H9 (cell line): ENCODE measurements around the gene BEX5. TPM values are rescaled to one million over a fixed set of nuclear protein-coding genes. Genes with fewer than 3 reads are reported as not detected.

ENCODE experiments used
- DNase-seq: peaks from one replicate; pipeline ENCODE4 v3.0.0-alpha.2; 2017
- H2AFZ ChIP-seq: one replicate; pipeline ENCODE4 v1.6.1; 2013; ENCODE audit warnings: mild to moderate bottlenecking, low read length, control low read depth, moderate library complexity
- H2AK5ac ChIP-seq: 2 replicates; pipeline ENCODE4 v1.6.1; 2013; ENCODE audit warnings: low read length, control low read depth, mixed read lengths; ENCODE audit not compliant: insufficient read length
- H2BK120ac ChIP-seq: one replicate; pipeline ENCODE4 v1.6.1; 2013; ENCODE audit warnings: low read depth, mild to moderate bottlenecking, low read length, control low read depth, inconsistent platforms; ENCODE audit not compliant: poor library complexity, severe bottlenecking
- H2BK12ac ChIP-seq: 2 replicates; pipeline ENCODE4 v1.6.1; 2013; ENCODE audit warnings: low read length, control low read depth, mixed read lengths, low read depth; ENCODE audit not compliant: insufficient read length
- H2BK15ac ChIP-seq: 2 replicates; pipeline ENCODE4 v1.6.1; 2013; ENCODE audit warnings: low read depth, low read length, control low read depth
- H2BK20ac ChIP-seq: one replicate; pipeline ENCODE4 v1.6.1; 2013; ENCODE audit warnings: low read depth, mild to moderate bottlenecking, low read length, control low read depth, inconsistent platforms; ENCODE audit not compliant: poor library complexity, severe bottlenecking
- H2BK5ac ChIP-seq: 2 replicates; pipeline ENCODE4 v1.6.1; 2013; ENCODE audit warnings: low read length, control low read depth, mixed read lengths; ENCODE audit not compliant: insufficient read length
- H3K14ac ChIP-seq: 2 replicates; pipeline ENCODE4 v1.6.1; 2013; ENCODE audit warnings: low read length, control low read depth; ENCODE audit not compliant: insufficient read depth
- H3K18ac ChIP-seq: 2 replicates; pipeline ENCODE4 v1.6.1; 2013; ENCODE audit warnings: low read depth, mild to moderate bottlenecking, mixed read lengths, low read length, control low read depth; ENCODE audit not compliant: insufficient read length
- H3K23ac ChIP-seq: 2 replicates; pipeline ENCODE4 v1.6.1; 2013; ENCODE audit warnings: low read length, control low read depth, mixed read lengths, low read depth; ENCODE audit not compliant: insufficient read length
- H3K23me2 ChIP-seq: 2 replicates; pipeline ENCODE4 v1.6.1; 2013; ENCODE audit warnings: low read depth, mild to moderate bottlenecking, mixed read lengths, low read length, control low read depth; ENCODE audit not compliant: insufficient read length, poor library complexity, severe bottlenecking
- H3K27ac ChIP-seq: 2 replicates; pipeline ENCODE4 v1.5.1; 2013; ENCODE audit warnings: low read length, control low read depth, mixed read lengths, low read depth; ENCODE audit not compliant: insufficient read length
- H3K27me3 ChIP-seq: 2 replicates; pipeline ENCODE4 v1.6.1; 2013; ENCODE audit warnings: low read length, control low read depth, inconsistent platforms; ENCODE audit not compliant: insufficient read depth
- H3K4ac ChIP-seq: 2 replicates; pipeline ENCODE4 v1.6.1; 2013; ENCODE audit warnings: low read depth, mild to moderate bottlenecking, control low read depth, inconsistent platforms, low read length, moderate library complexity
- H3K4me1 ChIP-seq: 2 replicates; pipeline ENCODE4 v1.6.1; 2013; ENCODE audit warnings: low read length, control low read depth, inconsistent platforms; ENCODE audit not compliant: insufficient read depth
- H3K4me2 ChIP-seq: 2 replicates; pipeline ENCODE4 v1.6.1; 2013; ENCODE audit warnings: low read length, control low read depth, mixed read lengths; ENCODE audit not compliant: insufficient read length, insufficient read depth
- H3K56ac ChIP-seq: 2 replicates; pipeline ENCODE4 v1.6.1; 2013; ENCODE audit warnings: low read depth, mild to moderate bottlenecking, mixed read lengths, low read length, control low read depth; ENCODE audit not compliant: insufficient read length
- H3K79me1 ChIP-seq: 2 replicates; pipeline ENCODE4 v1.6.1; 2013; ENCODE audit warnings: low read depth, mild to moderate bottlenecking, moderate library complexity, low read length, control low read depth, inconsistent platforms; ENCODE audit not compliant: insufficient read depth, poor library complexity, severe bottlenecking
- H3K79me2 ChIP-seq: 2 replicates; pipeline ENCODE4 v1.6.1; 2013; ENCODE audit warnings: low read length, control low read depth, inconsistent platforms; ENCODE audit not compliant: insufficient read depth
- H3K9ac ChIP-seq: 2 replicates; pipeline ENCODE4 v1.6.1; 2013; ENCODE audit warnings: low read length, control low read depth, mixed read lengths; ENCODE audit not compliant: insufficient read length; ENCODE audit errors: extremely low read depth
- H3K9me3 ChIP-seq: one replicate; pipeline ENCODE4 v1.6.1; 2013; ENCODE audit warnings: low read depth, low read length, inconsistent platforms; ENCODE audit not compliant: control insufficient read depth
- H3T11ph ChIP-seq: one replicate; pipeline ENCODE4 v1.6.1; 2013; ENCODE audit warnings: mild to moderate bottlenecking, low read length, control low read depth, inconsistent platforms
- H4K20me1 ChIP-seq: one replicate; pipeline ENCODE4 v1.6.1; 2013; ENCODE audit not compliant: control insufficient read depth, insufficient read length, insufficient read depth
- H4K5ac ChIP-seq: 2 replicates; pipeline ENCODE4 v1.6.1; 2013; ENCODE audit warnings: low read depth, mild to moderate bottlenecking, mixed read lengths, low read length, control low read depth; ENCODE audit not compliant: insufficient read length
- H4K8ac ChIP-seq: replicated peaks from 2 replicates; pipeline ENCODE4 v1.6.1; 2013; ENCODE audit warnings: low read length, control low read depth, mixed read lengths, low read depth; ENCODE audit not compliant: insufficient read length
- H4K91ac ChIP-seq: 2 replicates; pipeline ENCODE4 v1.6.1; 2013; ENCODE audit warnings: low read depth, mild to moderate bottlenecking, moderate library complexity, mixed read lengths, low read length, control low read depth; ENCODE audit not compliant: insufficient read length
- H3K27ac Mint-ChIP-seq, 3 experiments: 2 replicates in 2 of 3; 3 replicates in 1 of 3; pipeline ENCODE4 v1.8.0; 2020 to 2021; ENCODE audit warnings: mixed read lengths in 3 of 3, mild to moderate bottlenecking in 1 of 3, moderate library complexity in 1 of 3
- H3K27me3 Mint-ChIP-seq: 2 replicates; pipeline ENCODE4 v1.8.0; 2021; ENCODE audit warnings: low read depth, mild to moderate bottlenecking, moderate library complexity, mixed read lengths
- H3K36me3 Mint-ChIP-seq, 3 experiments: 2 replicates in 2 of 3; 3 replicates in 1 of 3; pipeline ENCODE4 v1.8.0; 2020 to 2021; ENCODE audit warnings: low read depth in 3 of 3, mixed read lengths in 3 of 3; ENCODE audit not compliant: insufficient read depth in 1 of 3
- H3K4me1 Mint-ChIP-seq, 2 experiments: 2 replicates each; pipeline ENCODE4 v1.8.0; 2020; ENCODE audit warnings: mixed read lengths in 2 of 2
- H3K4me3 Mint-ChIP-seq, 2 experiments: 2 replicates in 1 of 2; 3 replicates in 1 of 2; pipeline ENCODE4 v1.8.0; 2020 to 2021; ENCODE audit warnings: mild to moderate bottlenecking in 2 of 2, mixed read lengths in 2 of 2, moderate library complexity in 1 of 2
- H3K9me3 Mint-ChIP-seq, 2 experiments: 2 replicates in 1 of 2; 3 replicates in 1 of 2; pipeline ENCODE4 v1.8.0; 2020; ENCODE audit warnings: mild to moderate bottlenecking in 2 of 2, mixed read lengths in 2 of 2, moderate library complexity in 1 of 2
- WGBS: extraction: QIAGEN DNeasy Blood & Tissue Kit; methylation state at CpG from one replicate; pipeline ENCODE4 v1.1.7; 2013; ENCODE audit warnings: missing lambda C conversion rate, low lambda C conversion rate, mixed read lengths; ENCODE audit not compliant: insufficient read length; ENCODE audit errors: extremely low coverage; 5-methylcytosine and 5-hydroxymethylcytosine counted together
- total RNA-seq: library from RNA; stranded (reverse); gene quantifications from 2 replicates; pipeline ENCODE4 v1.2.1, GENCODE V29; 2021
- TF ChIP-seq, protein P1 (sequence below): fragments of 200-600 bp; sonication (generic); conservative IDR thresholded peaks from 3 replicates; pipeline ENCODE4 v1.8.0; 2021; ENCODE audit warnings: antibody characterized with exemption, mild to moderate bottlenecking

BEX5 gene
- total RNA-seq, 1 experiment from 2014 or later = 7.7 TPM

DNA sequence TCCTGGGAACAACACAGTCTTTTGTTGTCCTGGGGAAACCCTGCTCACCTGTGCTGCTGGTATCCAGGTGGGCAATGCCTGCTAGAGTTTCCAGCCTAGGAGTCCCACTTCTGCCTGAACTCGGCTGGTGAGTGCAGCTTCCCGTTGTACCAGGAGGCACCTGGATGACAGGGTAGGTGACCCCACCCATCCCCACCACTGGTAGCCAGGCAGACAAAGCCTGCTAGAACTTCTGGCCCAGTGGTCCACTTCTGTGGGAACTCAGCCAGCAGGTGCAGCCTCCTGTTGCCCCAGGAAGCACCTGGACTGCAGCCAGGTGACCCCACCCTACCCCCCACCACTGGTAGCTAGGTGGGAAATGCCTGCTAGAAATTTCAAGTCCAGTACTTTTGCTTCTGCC lies 40.0 kb downstream of the BEX5 start:
- Histone ChIP-seq H3K14ac (no peak overlapping the region), H3K56ac (no peak overlapping the region), H2BK15ac (no peak overlapping the region), H2AFZ (no peak overlapping the region), H3K23me2 (no peaks in the 10 kb centered on the region), H3K9ac (no peak overlapping the region), H3K23ac (no peak overlapping the region), H3K4me1 (no peaks in the 10 kb centered on the region), H3K79me2 (no peaks in the 10 kb centered on the region; the same call in 1 of the 2 replicates), H3K4ac (no peak overlapping the region), H2BK5ac (no peak overlapping the region), H2BK20ac (no peak overlapping the region), H2BK120ac (no peak overlapping the region), H4K91ac (no peak overlapping the region), H3K4me2 (no peak overlapping the region), H3T11ph (no peak overlapping the region), H4K20me1 (no peaks in the 10 kb centered on the region), H3K27ac (no peak overlapping the region), H3K18ac (no peak overlapping the region), H3K9me3 (peaks cover 25% of the 10 kb centered on the region), H3K79me1 (no peaks in the 10 kb centered on the region), H2AK5ac (no peak overlapping the region), H2BK12ac (no peak overlapping the region), H4K5ac (no peak overlapping the region), H4K8ac (no peak overlapping the region), H3K27me3 (no peaks in the 10 kb centered on the region)
- Mint-ChIP-seq H3K4me1 (no peaks in the 10 kb centered on the region), H3K4me3 (no peak overlapping the region), H3K36me3 (peaks cover 0 to 6% (median 4%) of the 10 kb centered on the region in 3 experiments; a peak in 4 of 7 replicates), H3K9me3 (peaks cover 64 to 77% of the 10 kb centered on the region in 2 experiments), H3K27ac (no peak overlapping the region), H3K27me3 (peaks cover 4% of the 10 kb centered on the region; the same call in 1 of the 2 replicates)
- no CpG with 5 or more reads among the region's 2 CpGs for WGBS
- TF ChIP-seq, protein P1, sequence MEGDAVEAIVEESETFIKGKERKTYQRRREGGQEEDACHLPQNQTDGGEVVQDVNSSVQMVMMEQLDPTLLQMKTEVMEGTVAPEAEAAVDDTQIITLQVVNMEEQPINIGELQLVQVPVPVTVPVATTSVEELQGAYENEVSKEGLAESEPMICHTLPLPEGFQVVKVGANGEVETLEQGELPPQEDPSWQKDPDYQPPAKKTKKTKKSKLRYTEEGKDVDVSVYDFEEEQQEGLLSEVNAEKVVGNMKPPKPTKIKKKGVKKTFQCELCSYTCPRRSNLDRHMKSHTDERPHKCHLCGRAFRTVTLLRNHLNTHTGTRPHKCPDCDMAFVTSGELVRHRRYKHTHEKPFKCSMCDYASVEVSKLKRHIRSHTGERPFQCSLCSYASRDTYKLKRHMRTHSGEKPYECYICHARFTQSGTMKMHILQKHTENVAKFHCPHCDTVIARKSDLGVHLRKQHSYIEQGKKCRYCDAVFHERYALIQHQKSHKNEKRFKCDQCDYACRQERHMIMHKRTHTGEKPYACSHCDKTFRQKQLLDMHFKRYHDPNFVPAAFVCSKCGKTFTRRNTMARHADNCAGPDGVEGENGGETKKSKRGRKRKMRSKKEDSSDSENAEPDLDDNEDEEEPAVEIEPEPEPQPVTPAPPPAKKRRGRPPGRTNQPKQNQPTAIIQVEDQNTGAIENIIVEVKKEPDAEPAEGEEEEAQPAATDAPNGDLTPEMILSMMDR = no peak
- no peak for DNase-seq
